NT2/D1 (cell line): ENCODE results near the gene ATN1.

ENCODE experiments used
- SUZ12 ChIP-seq: IDR thresholded peaks from 2 replicates; pipeline ENCODE4 v1.6.1; 2011; ENCODE audit not compliant: insufficient read length, insufficient read depth; ENCODE audit errors: extremely low read depth
- YY1 ChIP-seq: IDR thresholded peaks from 2 replicates; pipeline ENCODE4 v1.6.1; 2011; ENCODE audit not compliant: insufficient read length, insufficient read depth
- ZNF274 ChIP-seq: IDR thresholded peaks from 2 replicates; pipeline ENCODE4 v1.6.1; 2011; ENCODE audit warnings: mild to moderate bottlenecking, low read depth, low read length

- TF ChIP-seq YY1 = no peak
- TF ChIP-seq SUZ12 = no peak
- TF ChIP-seq ZNF274 = no peak
Observed at GRCh38 chr12:6894321-6894720, 33.4 kb upstream of the ATN1 start.
